Rectal smooth muscle tissue (tissue), 1 donor: ENCODE measurements around the gene RYR3.

Experiments used
- H3K27ac ChIP-seq: one replicate; pipeline ENCODE4 v1.7.0; 2013; ENCODE audit warnings: low read depth, low read length, inconsistent platforms
- H3K27me3 ChIP-seq: one replicate; pipeline ENCODE4 v1.7.0; 2013; ENCODE audit warnings: low read length; ENCODE audit not compliant: control insufficient read depth, insufficient read depth
- H3K36me3 ChIP-seq: one replicate; pipeline ENCODE4 v1.7.0; 2013; ENCODE audit warnings: low read length; ENCODE audit not compliant: control insufficient read depth, insufficient read depth
- H3K4me1 ChIP-seq: one replicate; pipeline ENCODE4 v1.7.0; 2013; ENCODE audit warnings: low read length; ENCODE audit not compliant: control insufficient read depth, insufficient read depth
- H3K4me3 ChIP-seq: one replicate; pipeline ENCODE4 v1.7.0; 2013; ENCODE audit warnings: low read length
- H3K9ac ChIP-seq: one replicate; pipeline ENCODE4 v1.7.0; 2013; ENCODE audit warnings: low read length

The RYR3 gene

DNA sequence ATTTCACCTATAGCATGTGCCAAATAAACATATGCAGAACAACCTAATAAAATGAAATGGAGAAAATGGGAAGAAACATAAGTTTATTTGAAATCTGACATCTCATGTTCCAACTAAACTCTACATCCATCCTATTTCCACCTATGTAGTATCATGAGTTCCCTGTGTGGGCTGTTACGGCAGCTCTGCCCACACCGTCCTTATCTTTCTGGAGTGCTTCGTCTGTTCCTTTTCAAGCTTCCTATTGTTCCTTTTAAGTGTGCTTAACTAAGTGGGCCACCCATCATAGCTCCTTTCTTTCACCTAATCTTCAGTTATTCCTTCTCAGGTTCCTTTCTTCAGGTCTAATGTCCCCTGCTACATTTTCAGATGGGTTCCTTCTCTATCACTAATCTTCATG is 17.3 kb downstream of the RYR3 start:
- no peaks in the 10 kb centered on the region for H3K36me3 ChIP-seq
- H3K27me3 ChIP-seq = no peaks in the 10 kb centered on the region
- no peak overlapping the region for H3K4me3 ChIP-seq
- H3K27ac ChIP-seq = no peak overlapping the region
- no peaks in the 10 kb centered on the region for H3K4me1 ChIP-seq
- no peak overlapping the region for H3K9ac ChIP-seq

DNA sequence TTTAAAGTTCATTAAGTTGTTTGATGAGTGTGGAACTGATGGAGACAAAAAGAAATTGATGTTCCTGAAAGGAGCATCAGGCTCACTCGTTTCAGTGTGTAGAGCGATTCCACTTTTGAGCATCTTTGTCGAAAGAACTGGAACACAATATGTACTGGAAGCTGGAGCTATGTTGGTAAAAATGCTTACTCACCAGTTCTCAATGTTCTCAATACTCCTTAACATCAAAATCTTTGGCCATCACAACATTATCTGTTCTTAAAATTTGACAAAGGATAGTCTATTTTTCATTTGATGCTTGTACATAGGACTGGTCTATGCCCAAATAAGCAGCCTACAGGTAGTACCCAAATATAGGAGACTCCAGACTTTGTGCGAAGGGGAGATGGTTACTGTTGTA is 18.7 kb downstream of the RYR3 start:
- H3K4me1 ChIP-seq = no peaks in the 10 kb centered on the region
- no peaks in the 10 kb centered on the region for H3K36me3 ChIP-seq
- H3K27ac ChIP-seq = no peak overlapping the region
- no peak overlapping the region for H3K4me3 ChIP-seq
- no peaks in the 10 kb centered on the region for H3K27me3 ChIP-seq
- no peak overlapping the region for H3K9ac ChIP-seq

DNA sequence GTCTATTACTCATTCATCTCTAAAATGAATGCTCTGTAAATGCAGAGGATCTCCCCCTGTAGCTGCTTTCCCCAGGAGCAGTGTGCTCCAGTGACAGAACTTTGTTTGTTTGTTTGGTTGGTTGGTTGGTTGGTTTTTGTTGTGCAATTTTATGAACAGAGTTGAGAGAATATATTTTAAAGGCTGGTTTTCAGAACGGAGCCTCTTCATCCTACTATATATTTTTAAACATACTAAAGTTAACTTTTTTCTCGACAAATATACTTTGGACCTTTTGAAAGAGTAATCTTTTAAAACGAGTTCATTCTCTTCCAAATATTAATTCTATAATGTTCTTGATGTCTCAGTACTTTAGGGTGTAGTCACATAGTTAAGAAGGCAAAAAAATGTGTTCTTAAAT is 20.2 kb downstream of the RYR3 start:
- Histone ChIP-seq H3K4me3 (no peak overlapping the region), H3K27ac (no peak overlapping the region), H3K27me3 (no peaks in the 10 kb centered on the region)

DNA sequence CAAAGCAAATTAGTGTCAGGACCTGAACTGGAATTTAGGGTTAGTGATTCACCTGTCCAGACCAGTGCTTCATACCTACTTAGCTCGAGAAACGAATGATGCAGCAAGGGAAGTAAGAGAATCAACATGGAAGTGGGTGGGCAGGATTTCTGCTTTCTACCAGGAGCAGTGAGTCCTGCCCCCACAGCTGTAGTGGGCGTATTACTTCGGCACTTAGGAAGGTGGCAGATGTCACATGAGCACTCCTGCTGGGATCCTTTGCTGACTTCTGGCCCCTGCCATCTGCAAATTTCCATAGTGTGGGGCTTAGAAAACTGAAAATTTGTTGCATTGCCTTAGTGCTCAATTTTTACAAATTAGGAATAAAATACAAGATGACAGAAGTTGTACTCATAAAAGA is 31.2 kb downstream of the RYR3 start:
- Histone ChIP-seq H3K36me3 (no peaks in the 10 kb centered on the region), H3K9ac (no peak overlapping the region), H3K27me3 (no peaks in the 10 kb centered on the region), H3K4me1 (no peaks in the 10 kb centered on the region), H3K27ac (no peak overlapping the region), H3K4me3 (no peak overlapping the region)

More for the DNA sequence above, 20.2 kb downstream of the RYR3 start:
- no peak overlapping the region for H3K9ac ChIP-seq
- H3K36me3 ChIP-seq = no peaks in the 10 kb centered on the region
- no peaks in the 10 kb centered on the region for H3K4me1 ChIP-seq

DNA sequence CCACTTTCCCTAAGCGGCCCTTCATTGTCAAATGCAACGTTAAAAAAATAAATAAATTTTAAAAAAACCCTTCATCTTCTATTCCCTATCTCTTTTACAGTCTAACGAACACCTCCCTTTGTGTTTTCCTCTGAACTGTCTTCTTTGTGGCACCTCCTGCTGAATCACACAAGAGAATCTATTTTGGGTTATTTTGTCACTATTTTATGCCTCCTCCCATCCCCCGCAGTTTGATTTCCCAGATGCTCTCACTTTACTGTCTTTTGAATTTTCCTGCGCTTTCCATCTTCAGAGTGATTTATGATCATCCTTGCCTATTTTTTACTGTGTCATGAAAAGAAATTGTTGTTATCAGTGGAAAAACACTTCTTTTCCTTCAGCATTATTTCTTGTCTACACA is 32.5 kb downstream of the RYR3 start:
- no peak overlapping the region for H3K27ac ChIP-seq
- H3K9ac ChIP-seq = no peak overlapping the region
- H3K27me3 ChIP-seq = no peaks in the 10 kb centered on the region
- no peak overlapping the region for H3K4me3 ChIP-seq
- H3K36me3 ChIP-seq = no peaks in the 10 kb centered on the region
- H3K4me1 ChIP-seq = no peaks in the 10 kb centered on the region

DNA sequence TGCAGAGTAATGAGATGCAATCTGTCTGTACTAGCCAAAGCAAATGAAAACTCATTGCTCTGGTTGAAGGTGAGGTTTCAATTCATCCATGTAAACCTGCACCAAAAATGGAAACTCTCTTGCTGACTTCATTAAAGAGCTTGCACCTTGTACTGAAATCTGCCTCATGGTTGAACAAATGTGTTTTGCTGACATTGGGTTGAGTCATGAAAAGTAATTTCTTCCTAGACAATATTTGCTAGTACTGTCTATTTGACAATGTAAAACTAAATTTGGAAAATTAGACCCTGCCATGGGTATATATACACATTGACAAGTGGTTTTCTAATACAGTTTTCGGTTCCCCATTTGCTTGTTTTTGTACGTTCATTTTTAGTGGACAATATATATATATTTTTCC is 33.3 kb downstream of the RYR3 start:
- Histone ChIP-seq H3K27me3 (no peaks in the 10 kb centered on the region), H3K27ac (no peak overlapping the region), H3K4me1 (no peaks in the 10 kb centered on the region), H3K36me3 (no peaks in the 10 kb centered on the region), H3K9ac (no peak overlapping the region), H3K4me3 (no peak overlapping the region)

DNA sequence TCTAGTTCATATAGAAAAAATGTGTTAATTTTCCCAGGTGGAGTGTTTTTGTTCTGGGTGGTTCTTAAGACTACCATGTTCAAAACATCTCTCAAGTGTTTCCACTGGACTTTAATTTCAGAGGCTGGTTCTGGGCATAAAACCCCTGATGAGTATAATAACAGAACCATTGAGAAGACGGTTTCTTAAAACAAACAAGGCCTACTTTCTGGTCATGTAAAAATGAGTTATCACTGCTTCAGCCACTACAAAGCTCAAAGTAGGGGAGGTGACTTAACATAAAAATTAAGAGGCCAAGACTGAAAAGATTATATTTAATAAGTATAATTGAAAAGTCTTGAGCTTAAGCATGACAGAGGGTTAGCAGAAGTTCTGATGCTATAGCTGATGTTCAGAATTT is 33.8 kb downstream of the RYR3 start:
- Histone ChIP-seq H3K4me3 (no peak overlapping the region), H3K27me3 (no peaks in the 10 kb centered on the region), H3K27ac (no peak overlapping the region), H3K36me3 (no peaks in the 10 kb centered on the region), H3K9ac (no peak overlapping the region), H3K4me1 (no peaks in the 10 kb centered on the region)

DNA sequence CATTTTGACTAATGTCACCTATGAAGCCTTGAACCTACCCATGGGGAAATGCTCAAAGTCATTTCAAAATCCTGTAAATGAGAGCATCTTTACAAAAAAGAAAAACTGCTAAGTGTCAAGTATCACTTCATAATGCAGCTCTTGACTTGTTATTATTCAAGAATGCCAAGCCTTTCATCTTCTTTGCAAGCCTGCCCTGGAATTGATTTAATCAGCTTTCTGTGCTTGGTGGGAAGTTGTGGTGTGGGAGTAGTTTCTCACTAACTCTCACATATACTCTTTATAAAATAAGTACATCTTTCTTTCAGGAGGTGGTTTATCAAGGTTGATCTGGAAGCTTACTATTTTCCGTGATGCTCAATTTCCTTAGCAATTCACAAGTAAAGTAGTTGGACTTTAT is 43.6 kb downstream of the RYR3 start:
- H3K9ac ChIP-seq = no peak overlapping the region
- H3K27ac ChIP-seq = no peak overlapping the region
- H3K36me3 ChIP-seq = no peaks in the 10 kb centered on the region
- no peaks in the 10 kb centered on the region for H3K4me1 ChIP-seq
- no peak overlapping the region for H3K4me3 ChIP-seq
- no peaks in the 10 kb centered on the region for H3K27me3 ChIP-seq

DNA sequence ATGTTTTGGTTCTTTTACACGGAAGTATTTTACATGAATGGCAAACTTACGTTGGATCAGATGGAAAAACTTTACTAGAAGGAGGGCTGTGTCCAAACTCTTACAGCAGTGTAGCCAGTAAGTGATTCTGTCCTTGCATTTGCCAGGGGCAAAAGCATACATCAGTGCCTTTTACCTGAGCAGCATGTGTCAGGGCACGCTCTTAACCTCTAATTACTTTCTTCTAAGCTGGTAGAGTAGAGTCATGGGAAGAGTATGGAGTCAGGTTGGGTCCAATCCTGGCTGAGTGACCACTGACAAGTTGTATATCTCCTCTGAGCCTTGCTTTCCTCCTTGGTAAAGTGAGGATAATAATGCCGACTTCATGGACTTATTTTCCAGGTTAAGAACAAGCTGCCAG is 47.1 kb downstream of the RYR3 start:
- no peak overlapping the region for H3K27ac ChIP-seq
- H3K4me3 ChIP-seq = no peak overlapping the region
- H3K4me1 ChIP-seq = no peaks in the 10 kb centered on the region
- H3K9ac ChIP-seq = no peak overlapping the region
- H3K27me3 ChIP-seq = no peaks in the 10 kb centered on the region
- H3K36me3 ChIP-seq = no peaks in the 10 kb centered on the region

DNA sequence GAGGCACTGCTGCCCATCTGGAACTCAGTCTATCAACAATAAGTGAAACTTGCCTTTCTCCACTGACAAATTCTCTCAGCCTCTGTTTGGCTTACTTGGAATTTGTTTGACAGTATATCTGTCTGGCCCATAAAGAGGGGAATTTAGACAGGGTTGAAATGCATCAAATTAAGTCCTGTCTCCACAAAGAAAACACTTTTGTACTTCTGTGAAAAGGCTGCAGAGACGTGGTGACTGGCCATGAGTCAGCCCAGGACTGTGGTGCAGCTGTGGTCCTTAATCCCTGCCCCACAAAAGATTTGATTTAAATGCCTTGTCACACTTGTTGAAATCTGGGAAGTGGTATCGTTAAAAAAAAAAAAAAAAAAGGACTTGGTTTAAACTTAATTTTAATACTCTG is 47.5 kb downstream of the RYR3 start:
- Histone ChIP-seq H3K27ac (no peak overlapping the region), H3K9ac (no peak overlapping the region), H3K36me3 (no peaks in the 10 kb centered on the region), H3K4me1 (no peaks in the 10 kb centered on the region), H3K4me3 (no peak overlapping the region), H3K27me3 (no peaks in the 10 kb centered on the region)

DNA sequence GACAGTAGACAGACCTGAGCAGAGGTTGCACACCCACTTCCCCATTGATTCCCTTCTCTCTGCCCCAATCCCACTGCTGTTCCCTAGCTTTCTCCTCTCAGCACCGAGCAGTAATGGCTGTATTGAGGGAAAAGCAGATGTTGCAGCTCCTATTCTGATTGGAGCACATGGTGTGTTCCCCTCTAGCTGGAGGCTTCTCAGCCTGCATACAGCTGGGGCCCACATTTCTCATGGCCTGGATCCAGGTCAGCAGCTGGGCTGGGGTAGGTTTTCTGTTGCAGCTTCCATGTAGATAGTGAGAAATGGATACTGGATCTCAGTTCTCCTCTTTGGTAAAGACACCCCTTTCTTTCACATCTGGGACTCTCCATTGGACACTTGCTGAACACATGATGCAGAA is 50.1 kb downstream of the RYR3 start:
- Histone ChIP-seq H3K4me3 (no peak overlapping the region), H3K36me3 (no peaks in the 10 kb centered on the region), H3K4me1 (no peaks in the 10 kb centered on the region), H3K27ac (no peak overlapping the region), H3K27me3 (no peaks in the 10 kb centered on the region), H3K9ac (no peak overlapping the region)

DNA sequence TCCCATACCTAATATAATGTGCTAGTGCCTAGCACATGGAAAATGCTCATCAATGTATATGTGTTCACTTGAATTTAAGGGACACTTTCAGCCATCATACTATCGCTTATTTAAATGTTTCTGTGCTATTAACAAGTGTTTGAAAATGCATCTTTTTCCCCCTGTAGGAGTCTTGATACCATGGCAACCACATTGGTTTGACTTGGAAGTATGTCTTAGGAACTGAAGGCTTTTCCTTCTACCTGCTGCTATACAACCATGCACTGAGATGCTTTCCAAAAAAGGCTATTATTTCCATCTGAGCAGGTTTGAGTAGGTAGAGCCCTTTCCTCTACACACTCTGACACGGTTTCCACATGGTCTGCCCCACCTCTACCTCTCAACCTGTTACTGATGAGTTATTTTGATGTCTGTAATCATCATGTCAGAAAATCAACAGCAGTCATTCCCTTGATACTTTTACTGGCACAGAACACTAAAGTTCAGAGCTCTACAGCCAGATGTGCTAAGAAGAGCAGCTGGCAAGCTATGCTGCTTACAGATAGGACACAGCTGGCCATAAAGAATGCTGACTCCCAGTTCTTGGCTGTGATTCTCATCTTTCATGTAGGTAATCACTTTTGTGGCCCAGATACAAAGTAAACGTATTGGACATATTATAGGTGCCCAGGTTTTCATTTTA is 59.3 kb downstream of the RYR3 start:
- no peaks in the 10 kb centered on the region for H3K27me3 ChIP-seq
- H3K4me1 ChIP-seq = no peaks in the 10 kb centered on the region
- no peak overlapping the region for H3K27ac ChIP-seq
- no peaks in the 10 kb centered on the region for H3K36me3 ChIP-seq
- H3K4me3 ChIP-seq = no peak overlapping the region
- H3K9ac ChIP-seq = no peak overlapping the region

DNA sequence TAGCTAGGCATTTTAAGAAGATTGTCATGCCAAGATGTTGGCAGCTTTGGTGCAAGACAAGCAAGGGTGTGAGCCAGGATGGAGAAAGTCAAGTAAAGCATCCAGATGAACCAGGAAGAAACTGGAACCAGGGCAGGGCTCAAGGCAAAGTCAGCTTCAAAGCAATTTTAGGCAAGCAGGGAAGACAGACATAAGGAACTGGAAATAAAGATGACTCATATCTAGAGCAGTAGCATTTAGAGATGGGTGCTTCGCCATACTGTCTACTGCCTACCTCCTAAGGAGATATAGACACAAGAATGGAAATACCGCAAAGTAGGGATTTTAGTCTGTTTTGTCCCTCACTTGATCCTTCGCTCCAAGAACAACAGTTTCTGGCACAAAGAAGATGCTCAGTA is 59.9 kb downstream of the RYR3 start:
- Histone ChIP-seq H3K36me3 (no peaks in the 10 kb centered on the region), H3K4me1 (no peaks in the 10 kb centered on the region), H3K9ac (no peak overlapping the region), H3K27me3 (no peaks in the 10 kb centered on the region), H3K4me3 (no peak overlapping the region), H3K27ac (no peak overlapping the region)
